ENCODE measurements around the gene ICA1. TPM values are rescaled to one million over a fixed set of nuclear protein-coding genes. Genes with fewer than 3 reads are reported as not detected.
"Not testable (repeated sequence)": the region's sequence is repeated elsewhere in the genome, so short reads cannot be mapped to it uniquely, and the experiment has no call there.

Gene ICA1
- polyA plus RNA-seq, 3 donors, result 16.9 to 33.6 (median 30.4) TPM

DNA sequence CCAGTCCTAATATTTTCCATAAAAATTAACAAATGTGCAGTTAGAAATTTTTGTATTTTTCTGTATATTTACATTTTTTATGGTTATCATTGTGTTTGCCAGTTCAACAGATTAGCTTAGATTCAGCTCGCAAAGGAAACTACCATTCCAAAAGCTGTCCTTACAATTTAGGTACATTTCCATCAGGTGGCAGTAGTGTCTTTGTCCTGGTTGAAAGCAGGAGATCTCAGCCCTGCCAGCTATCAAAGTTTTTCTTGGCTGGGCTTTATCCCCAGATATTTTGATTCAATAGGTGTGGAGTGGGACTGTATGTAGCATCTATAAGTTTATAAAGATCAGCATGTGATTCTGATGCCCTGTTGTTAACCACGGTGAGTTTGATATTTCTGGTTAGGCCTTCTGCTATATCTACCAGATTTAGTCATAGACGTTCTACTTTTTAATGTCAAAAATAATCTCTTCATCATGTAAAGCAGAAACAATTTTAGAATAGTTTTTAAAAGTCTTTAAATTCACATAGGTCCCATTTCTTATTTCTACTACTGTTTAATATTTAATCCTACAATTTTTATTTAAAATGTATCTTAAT lies 15.5 kb upstream of the ICA1 start:
- DNase-seq, result no peak

- no peak for DNase-seq
Observed at GRCh38 chr7:8274589-8274988, 12.6 kb upstream of the ICA1 start.

DNA sequence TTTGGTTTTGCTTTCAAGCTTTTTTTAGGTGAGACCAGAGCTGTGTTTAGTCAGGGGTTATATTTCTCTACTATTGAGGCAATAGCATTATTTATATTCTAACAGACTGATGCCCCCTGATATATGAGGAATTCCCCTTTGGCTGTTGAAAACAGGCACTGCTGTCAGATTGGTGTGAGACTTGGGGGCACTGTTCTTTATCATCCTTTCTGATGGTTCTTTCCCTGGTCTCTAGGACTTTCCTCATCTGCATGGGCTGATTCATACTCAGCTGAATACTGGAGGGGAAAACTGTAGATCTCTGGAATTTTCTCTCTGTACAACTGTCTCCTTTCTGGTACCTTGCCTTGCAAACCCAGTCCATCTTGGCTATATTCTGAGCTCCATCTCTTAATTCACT lies 10.0 kb upstream of the ICA1 start:
- DNase-seq, result no peak

- DNase-seq, result no peak
Observed at GRCh38 chr7:8263048-8263447, 1.1 kb upstream of the ICA1 start.

DNA sequence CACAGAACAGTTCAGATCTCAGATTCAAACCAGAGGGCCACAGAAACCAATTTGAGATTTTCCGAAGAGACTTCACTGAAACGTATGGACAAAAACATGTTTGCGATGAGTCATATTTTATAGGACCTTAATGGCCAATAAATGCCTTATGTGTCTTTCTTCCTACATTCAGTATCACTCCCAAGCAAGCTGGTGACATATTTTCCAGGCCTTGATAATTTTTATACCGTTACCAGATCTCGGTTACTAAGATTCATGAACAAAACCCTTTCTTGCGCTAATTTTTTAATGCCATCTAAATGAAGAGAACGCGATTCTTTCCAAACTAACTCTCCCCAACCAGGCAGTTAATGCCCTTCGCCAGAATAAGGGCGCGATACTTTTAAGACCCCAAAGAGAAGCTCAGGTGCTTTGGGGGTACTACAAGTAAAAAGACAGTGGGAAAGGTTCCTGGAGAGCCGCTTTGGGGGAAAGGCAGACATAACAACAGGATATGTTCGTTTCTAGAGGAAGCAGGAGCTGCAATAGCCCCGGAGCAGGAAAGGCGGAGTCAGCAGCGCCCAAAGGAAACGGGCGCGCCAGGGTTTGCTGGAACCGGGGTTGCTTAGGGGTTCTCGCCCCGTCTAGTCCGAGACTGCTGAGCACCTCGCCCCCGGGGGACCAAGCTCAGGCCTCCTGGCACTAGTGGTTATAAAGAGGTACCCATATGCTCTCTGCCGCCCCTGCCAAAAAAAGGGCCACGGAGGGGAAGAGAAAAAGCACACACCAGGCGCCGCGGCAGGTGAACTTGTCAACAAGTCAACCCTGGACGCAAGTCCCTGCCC lies 884 bp downstream of the ICA1 start:
- DNase-seq, result peak; percentile 16

- DNase-seq, result no peak
Observed at GRCh38 chr7:8259586-8260222, 2.3 kb downstream of the ICA1 start.

DNA sequence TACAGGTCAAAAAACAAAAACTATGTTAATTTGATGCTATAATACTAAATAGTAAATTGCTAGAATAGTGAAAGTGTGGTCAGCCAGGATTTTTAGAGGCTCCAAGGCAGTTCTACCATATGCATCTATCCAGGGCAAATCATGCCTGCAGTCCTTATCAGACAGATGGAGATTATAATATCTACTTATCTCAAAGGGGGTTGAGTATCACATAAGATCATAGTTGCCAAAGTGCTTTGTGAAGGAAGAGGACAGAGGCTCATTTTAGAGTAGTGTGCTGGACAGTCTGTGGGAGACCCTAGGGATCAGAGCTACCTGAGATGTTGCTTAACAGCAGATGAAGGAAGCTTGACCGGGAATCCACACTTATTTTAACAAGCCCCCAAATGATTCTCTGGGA lies 3.2 kb downstream of the ICA1 start:
- no peak for DNase-seq

DNA sequence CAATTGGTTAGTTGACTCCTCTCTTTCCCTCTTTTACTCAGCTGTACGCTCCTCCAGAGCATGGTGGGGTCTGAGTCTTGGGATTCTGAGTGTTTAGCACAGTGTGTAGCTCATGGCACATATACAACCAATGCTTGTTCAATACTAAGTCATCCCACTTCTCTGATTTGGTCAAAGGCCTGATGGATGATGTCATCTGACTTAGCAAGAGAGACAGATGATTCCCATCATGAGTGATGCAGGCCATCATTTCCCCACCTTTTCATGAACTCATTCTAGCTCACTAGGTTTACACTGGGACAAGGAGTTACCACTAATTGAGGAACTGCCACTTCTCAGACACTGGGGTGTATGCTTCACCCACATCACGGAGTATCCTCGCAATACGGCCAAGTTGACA lies 3.8 kb downstream of the ICA1 start:
- no peak for DNase-seq

- no peak for DNase-seq
Observed at GRCh38 chr7:8255680-8256655, 6.0 kb downstream of the ICA1 start.

DNA sequence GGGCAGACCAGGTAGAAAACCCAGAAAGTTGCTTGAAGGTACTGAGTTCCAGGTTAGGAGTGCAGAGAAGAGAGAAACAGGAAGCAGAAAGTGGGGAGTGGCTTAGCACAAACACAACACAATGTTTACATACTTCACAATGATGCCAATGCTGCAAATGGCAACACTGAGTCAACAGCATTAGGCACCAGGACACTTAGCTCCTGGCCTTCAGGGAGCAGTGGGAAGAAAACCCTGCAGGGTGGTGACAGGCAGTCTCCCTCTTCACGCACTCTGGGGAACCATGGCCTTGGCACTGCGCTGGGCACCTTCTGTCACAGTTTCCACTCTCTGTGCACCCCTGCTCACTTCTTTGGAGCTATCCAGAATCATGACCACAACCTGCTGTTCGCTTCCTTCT lies 7.3 kb downstream of the ICA1 start:
- no peak for DNase-seq

- DNase-seq, result no peak
Observed at GRCh38 chr7:8254215-8254614, 7.8 kb downstream of the ICA1 start.

DNA sequence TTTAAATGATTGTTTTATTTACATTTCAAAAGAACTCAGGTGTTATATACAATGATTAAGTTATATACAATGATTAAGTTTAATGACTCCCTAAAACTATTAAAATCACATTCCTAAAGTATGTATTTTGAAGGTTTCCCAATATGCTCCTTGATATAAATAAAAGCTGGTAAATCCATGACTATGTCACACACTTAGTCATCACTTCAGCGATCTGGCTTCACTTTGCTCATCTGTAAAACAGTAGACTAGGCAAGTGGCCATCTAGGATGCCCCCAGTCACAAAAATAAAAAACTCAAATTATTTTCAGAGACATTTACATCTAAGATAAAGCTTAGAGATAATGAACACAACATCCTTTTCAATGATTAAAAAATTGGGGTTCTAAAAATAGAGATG lies 10.8 kb downstream of the ICA1 start:
- DNase-seq, result no peak

DNA sequence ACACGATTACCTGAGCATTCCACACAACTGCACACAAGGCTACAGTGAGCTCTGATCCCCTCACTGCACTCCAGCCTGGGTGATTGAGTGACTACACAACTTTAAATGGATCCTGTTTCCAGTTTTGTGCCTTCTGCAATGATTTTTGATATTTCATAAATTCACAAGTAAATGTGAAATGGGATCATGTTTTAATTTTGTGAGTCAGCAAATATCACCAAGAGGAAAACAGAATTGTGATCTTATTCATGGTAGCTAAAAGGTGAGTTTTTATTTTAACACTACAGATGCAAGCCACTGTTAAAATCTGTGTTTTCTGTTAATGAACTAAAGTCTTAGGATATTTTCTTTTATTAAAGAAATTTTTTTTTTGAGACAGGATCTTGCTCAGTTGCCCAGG lies 11.4 kb downstream of the ICA1 start:
- no peak for DNase-seq

DNA sequence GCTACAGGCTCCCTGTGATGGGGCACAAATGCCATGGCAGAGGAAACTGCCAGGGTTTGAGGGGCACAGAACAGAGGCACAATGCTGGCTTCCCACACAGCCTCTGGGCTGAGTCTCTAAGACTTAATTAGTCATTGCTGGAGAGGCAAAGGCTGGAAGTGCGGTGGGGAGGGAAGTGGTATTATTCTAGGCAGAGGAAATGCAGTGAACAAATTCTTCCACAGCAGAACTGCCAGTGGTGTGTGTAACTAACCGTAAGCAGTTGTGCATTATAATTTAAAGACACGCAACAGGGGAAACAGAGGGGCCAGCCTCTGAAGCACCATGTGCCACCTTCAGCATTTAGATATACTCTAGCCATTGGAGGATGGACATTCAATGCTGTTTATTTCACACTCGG lies 12.8 kb downstream of the ICA1 start:
- no peak for DNase-seq

DNA sequence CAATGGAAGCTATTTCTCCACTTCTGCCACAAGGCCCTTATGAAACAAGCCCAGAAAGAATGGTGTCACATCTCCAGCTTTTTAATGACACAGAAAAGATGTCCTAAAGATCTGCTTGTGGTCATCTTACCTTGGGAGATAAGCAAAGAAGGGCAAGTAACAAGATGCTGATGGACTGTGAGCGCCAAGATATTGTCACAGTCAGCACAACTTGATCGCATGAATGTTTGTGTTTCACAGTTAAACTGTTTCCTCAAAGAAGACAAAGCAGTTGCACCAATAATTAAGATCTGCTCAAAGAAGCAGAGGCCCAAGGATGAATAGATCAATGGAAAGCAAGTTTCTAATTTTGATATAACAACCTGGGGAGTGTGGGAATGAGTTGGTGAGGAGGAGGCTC lies 15.9 kb downstream of the ICA1 start:
- no peak for DNase-seq

- DNase-seq, result not testable (repeated sequence)
Observed at GRCh38 chr7:8245032-8245431, 16.9 kb downstream of the ICA1 start.

DNA sequence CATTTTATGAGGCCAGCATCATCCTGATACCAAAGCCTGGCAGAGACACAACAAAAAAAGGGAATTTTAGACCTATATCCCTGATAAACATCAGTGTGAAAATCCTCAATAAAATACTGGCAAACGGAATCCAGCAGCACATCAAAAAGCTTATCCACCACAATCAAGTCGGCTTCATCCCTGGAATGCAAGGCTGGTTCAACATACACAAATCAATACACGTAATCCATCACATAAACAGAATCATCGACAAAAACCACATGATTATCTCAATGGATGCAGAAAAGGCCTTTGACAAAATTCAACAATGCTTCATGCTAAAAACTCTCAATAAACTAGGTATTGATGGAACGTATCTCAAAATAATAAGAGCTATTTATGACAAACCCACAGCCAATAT lies 18.9 kb downstream of the ICA1 start:
- DNase-seq, result not testable (repeated sequence)

DNA sequence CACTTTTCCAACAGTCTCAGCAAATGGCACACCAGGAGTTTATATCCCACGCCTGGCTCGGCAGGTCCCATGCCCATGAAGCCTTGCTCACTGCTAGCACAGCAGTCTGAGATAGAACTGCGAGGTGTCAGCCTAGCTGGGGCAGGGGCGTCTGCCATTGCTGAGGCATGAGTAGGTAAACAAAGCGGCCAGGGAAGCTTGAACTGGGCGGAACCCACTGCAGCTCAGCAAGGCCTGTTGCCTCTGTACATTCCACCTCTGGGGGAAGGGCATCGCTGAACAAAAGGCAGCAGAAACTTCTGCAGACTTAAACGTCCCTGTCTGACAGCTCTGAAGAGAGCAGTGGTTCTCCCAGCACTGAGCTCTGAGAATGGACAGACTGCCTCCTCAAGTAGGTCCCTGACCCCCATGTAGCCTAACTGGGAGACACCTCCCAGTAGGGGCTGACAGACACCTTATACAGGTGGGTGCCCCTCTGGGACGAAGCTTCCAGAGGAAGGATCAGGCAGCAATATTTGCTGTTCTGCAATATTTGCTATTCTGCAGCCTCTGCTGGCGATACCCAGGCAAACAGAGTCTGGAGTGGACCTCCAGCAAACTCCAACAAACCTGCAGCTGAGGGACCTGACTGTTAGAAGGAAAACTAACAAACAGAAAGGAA lies 22.1 kb downstream of the ICA1 start:
- not testable (repeated sequence) for DNase-seq

- DNase-seq, result no peak
Observed at GRCh38 chr7:8236780-8237407, 25.1 kb downstream of the ICA1 start.

DNA sequence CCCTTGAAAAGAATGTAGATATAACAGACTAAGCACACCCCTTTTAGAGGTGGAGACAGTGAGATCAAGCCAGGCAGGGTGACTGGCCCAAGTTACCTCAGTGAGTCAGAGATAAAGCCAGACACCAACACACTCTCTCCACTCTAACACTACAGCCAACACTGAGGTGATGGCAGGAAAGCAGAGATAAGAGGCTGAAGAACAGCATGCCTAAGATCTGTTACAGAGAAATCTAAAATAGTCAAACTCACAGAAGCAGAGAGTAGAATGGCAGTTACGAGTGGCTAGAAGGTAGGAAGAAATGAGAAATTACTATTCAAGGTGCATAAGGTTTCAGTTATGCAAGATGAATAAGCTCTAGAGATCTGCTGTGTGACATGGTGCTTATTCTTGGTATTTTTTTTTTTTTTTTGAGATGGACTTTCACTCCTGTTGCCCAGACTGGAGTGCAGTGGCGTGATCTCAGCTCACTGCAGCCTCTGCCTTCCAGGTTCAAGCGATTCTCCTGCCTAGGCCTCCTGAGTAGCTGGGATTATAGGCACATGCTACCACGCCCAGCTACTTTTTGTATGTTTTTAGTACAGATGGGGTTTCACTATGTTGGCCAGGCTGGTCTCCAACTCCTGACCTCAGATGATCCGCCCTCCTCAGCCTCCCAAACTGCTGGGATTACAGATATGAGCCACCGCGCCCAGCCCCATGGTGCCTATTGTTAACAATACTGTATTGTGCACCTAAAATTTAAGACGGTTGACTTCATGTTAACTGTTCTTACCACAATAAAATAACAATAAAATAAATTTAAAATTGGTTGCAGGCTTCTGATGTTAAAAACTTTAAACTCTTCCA lies 28.7 kb downstream of the ICA1 start:
- DNase-seq, result no peak

Data from renal pelvis (tissue), 4 donors.